Brain microvascular endothelial cell (primary cell): Measurements from ENCODE around the gene DLG2.

ENCODE experiments used
- DNase-seq: peaks from one replicate; pipeline ENCODE4 v3.0.0-alpha.2; 2020
- H3K27ac ChIP-seq: fragments of 250-450 bp; sonication (Bioruptor Pico); 2 replicates; pipeline ENCODE4 v1.5.1; 2020; ENCODE audit warnings: mild to moderate bottlenecking, moderate library complexity
- H3K27me3 ChIP-seq: fragments of 250-450 bp; sonication (Bioruptor Pico); replicated peaks from 2 replicates; pipeline ENCODE4 v1.5.1; 2020; ENCODE audit warnings: mild to moderate bottlenecking
- H3K36me3 ChIP-seq: fragments of 250-450 bp; sonication (Bioruptor Pico); replicated peaks from 2 replicates; pipeline ENCODE4 v1.5.1; 2020; ENCODE audit warnings: mild to moderate bottlenecking
- H3K4me3 ChIP-seq: 2 replicates; pipeline ENCODE4 v1.5.1; 2011; ENCODE audit warnings: low read depth, mild to moderate bottlenecking, control low read depth, low read length, moderate library complexity
- CTCF ChIP-seq: IDR thresholded peaks from 2 replicates; pipeline ENCODE4 v1.5.1; 2011; ENCODE audit warnings: low read depth, mild to moderate bottlenecking, moderate library complexity, low read length, control low read depth, inconsistent platforms; ENCODE audit errors: missing control alignments
- in situ Hi-C: cut with HindIII; loops from 2 replicates; pipeline ENCODE4 v1.10.0; 2017; ENCODE audit warnings: low sequenced_read_pairs, low pct_ligation_motif_present

Gene DLG2

GRCh38 chr11:83855237-83855636 is 1771.9 kb downstream of the DLG2 start:
- TF ChIP-seq CTCF, result no peak
- no peaks in the 10 kb centered on the region for H3K36me3 ChIP-seq
- in situ Hi-C loops, result no loop called here
- no peak overlapping the region for H3K4me3 ChIP-seq
- H3K27me3 ChIP-seq, result no peaks in the 10 kb centered on the region
- no peak overlapping the region for H3K27ac ChIP-seq
- no peak for DNase-seq

- in situ Hi-C loops, result no loop called here
- H3K36me3 ChIP-seq, result no peaks in the 10 kb centered on the region
- no peak for TF ChIP-seq CTCF
These were observed 1774.2 kb downstream of the DLG2 start for GRCh38 chr11:83852775-83853442.

GRCh38 chr11:83852012-83852411 is 1775.1 kb downstream of the DLG2 start:
- in situ Hi-C loops, result no loop called here
- no peak for DNase-seq
- TF ChIP-seq CTCF, result no peak

More at GRCh38 chr11:83852775-83853442, 1774.2 kb downstream of the DLG2 start:
- Histone ChIP-seq H3K27me3 (no peaks in the 10 kb centered on the region), H3K27ac (no peak overlapping the region), H3K4me3 (no peak overlapping the region)
- no peak for DNase-seq

GRCh38 chr11:83847467-83848034 is 1779.6 kb downstream of the DLG2 start:
- DNase-seq, result no peak
- in situ Hi-C loops, result no loop called here
- TF ChIP-seq CTCF, result no peak
- no peak overlapping the region for H3K4me3 ChIP-seq
- H3K27me3 ChIP-seq, result no peaks in the 10 kb centered on the region
- no peak overlapping the region for H3K27ac ChIP-seq
- H3K36me3 ChIP-seq, result no peaks in the 10 kb centered on the region

More at GRCh38 chr11:83852012-83852411, 1775.1 kb downstream of the DLG2 start:
- no peak overlapping the region for H3K27ac ChIP-seq
- no peaks in the 10 kb centered on the region for H3K27me3 ChIP-seq
- no peak overlapping the region for H3K4me3 ChIP-seq
- no peaks in the 10 kb centered on the region for H3K36me3 ChIP-seq

- Histone ChIP-seq H3K4me3 (no peak overlapping the region), H3K27me3 (no peaks in the 10 kb centered on the region), H3K36me3 (no peaks in the 10 kb centered on the region), H3K27ac (no peak overlapping the region)
- TF ChIP-seq CTCF, result no peak
- DNase-seq, result no peak
- in situ Hi-C loops, result no loop called here
These were observed 1781.3 kb downstream of the DLG2 start for GRCh38 chr11:83845797-83846196.
